ENCODE data around the gene TBC1D16.

The TBC1D16 gene, protein sequence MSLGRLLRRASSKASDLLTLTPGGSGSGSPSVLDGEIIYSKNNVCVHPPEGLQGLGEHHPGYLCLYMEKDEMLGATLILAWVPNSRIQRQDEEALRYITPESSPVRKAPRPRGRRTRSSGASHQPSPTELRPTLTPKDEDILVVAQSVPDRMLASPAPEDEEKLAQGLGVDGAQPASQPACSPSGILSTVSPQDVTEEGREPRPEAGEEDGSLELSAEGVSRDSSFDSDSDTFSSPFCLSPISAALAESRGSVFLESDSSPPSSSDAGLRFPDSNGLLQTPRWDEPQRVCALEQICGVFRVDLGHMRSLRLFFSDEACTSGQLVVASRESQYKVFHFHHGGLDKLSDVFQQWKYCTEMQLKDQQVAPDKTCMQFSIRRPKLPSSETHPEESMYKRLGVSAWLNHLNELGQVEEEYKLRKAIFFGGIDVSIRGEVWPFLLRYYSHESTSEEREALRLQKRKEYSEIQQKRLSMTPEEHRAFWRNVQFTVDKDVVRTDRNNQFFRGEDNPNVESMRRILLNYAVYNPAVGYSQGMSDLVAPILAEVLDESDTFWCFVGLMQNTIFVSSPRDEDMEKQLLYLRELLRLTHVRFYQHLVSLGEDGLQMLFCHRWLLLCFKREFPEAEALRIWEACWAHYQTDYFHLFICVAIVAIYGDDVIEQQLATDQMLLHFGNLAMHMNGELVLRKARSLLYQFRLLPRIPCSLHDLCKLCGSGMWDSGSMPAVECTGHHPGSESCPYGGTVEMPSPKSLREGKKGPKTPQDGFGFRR

DNA sequence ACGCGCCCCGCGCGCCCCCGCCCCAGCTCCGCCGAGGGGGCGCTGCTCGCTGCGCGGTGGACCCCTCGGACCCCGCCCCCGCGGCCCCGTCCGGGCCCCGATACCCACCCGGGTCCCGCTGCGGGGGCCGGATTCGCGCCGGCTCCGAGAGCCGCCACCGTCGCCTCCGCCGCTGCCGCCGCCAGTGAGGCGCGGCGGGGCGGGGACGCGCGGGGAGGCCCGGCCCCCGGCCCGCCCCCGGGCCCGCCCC, at the start of gene TBC1D16:
Gene TBC1D16, minus strand, starts transcription at position 186 of the 250 bp plus-strand sequence. CDS start 22,325 bp downstream, outside the sequence.
- DNase-seq (ENCODE audit: low read depth), result no peak

DNA sequence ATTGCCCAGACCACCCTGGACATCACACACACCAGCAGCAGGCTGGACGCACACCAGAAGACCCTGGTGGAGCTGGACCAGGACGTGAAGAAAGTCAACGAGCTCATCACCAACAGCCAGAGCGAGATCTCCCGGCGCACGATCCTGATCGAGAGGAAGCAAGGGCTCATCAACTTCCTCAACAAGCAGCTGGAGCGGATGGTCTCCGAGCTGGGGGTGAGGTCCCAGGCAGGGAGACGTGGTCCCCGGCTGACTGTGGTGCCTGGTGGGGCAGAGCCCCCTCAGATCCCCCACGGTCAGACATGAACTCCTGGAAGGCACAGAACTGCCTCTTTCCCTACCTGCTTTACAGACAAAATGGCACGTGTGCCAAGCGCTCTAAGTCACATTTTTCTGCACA, 49.1 kb upstream of the TBC1D16 start:
- no peak for DNase-seq (ENCODE audit: low read depth)

DNA sequence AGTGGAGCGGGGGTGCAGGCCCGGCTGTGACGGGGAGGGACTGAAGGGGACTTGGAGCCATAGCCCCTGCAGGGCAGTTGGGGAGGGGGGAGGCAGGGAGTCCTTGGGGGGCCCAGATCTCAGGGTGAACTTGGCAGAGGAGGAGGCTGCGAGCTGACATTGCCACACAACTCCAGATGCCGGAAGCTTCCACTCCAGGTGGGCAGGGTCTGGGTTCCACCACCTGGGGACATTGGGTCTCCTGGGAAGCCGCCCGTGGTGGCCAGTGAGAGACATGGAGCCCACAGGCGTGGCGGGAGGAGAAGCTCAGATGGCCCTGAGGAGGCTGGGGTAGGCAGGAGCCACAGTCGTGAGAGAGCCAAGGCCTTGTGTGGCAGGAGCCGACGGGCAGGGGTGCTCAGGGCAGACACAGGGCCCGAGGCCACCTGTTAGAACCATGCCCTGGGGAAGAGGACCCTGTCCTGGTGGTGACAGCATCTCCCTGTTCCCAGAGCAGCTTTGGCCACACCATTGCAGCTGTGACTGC, 47.5 kb upstream of the TBC1D16 start:
- no peak for DNase-seq (ENCODE audit: low read depth)

DNA sequence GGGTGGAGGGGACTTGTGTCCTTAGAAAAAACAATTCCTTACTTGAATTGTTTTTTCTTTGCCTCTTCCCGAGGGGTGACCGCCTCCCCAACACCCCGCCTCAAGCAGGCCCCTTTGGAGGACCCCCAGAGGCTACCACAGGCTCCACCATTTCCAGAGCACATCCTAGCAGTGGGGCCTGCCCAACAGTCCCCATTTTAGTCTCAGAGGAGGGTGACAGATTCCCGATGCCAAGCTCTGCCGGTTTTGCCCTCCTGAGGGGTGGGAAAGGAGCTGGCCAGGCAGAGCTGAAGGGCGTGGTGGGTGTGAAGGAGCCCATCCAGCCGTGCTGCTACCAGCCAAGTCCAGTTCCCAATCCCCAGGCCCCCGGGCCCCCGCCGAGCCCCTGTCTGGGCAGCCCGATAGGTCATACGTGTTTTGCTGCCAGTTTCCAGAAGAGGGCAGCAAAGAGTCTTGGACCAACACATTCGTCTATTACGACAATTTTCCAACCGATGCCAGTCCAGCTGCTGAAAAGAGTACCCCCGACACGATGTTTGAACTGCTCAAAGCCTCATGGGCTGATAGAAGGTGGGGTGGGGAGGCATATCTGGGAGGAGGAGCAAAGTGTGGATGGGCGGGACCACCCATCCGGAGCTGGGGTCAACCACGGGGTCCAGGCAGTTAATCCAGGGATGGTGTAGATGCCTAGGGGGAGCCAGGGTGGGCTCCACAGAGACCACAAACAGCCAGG, 46.9 kb upstream of the TBC1D16 start:
- DNase-seq (ENCODE audit: low read depth), result peak; percentile 29

DNA sequence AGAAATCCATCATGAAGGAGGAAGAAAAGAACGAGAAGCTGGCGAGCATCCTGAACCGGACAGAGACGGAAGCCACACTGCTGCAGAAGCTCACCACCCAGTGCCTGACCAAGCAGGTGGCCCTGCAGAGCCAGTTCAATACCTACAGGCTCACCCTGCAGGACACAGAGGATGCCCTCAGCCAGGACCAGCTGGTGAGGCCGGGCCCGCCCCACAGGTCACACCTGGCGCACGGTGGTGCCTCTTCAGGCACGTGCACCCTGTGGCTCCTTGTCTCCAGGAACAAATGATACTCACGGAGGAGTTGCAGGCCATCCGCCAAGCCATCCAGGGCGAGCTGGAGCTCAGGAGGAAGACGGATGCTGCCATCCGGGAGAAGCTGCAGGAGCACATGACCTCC, 45.9 kb upstream of the TBC1D16 start:
- DNase-seq (ENCODE audit: low read depth), result no peak

DNA sequence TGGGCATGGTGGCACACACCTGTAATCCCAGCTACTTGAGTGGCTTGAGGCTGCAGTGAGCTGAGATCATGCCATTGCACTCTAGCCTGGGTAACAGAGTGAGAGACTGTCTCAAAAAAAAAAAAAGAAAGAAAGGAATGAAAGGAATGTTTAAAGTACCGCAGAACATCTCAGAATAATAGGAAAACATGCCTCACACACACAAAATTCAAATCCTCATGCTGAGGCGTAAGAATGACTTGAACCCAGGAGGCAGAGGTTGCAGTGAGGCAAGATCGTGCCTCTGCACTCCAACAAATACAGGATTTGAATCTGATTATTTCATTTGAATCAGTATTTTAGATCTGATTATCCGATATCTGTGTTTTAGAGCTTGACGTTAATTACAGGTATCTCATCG, 44.4 kb upstream of the TBC1D16 start:
- DNase-seq (ENCODE audit: low read depth), result no peak

DNA sequence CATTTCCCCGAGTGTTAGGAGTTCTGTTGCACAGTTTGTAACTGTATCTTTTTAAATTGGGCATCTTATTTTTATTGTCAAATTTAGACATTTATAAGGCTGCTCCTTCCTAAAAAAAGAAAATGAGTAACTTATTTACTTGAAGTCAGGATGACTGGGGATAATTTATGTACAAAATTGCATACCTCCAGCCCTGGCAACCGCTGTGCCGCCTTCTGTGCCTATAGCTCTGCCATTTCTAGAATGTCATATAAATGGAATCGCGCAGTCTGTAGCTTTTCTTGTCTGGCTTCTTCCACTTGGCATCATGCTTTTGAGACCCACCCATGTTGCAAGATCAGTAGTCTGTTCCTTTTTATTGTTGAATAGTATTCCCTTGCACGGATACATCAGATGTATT, 36.7 kb upstream of the TBC1D16 start:
- no peak for DNase-seq (ENCODE audit: low read depth)

DNA sequence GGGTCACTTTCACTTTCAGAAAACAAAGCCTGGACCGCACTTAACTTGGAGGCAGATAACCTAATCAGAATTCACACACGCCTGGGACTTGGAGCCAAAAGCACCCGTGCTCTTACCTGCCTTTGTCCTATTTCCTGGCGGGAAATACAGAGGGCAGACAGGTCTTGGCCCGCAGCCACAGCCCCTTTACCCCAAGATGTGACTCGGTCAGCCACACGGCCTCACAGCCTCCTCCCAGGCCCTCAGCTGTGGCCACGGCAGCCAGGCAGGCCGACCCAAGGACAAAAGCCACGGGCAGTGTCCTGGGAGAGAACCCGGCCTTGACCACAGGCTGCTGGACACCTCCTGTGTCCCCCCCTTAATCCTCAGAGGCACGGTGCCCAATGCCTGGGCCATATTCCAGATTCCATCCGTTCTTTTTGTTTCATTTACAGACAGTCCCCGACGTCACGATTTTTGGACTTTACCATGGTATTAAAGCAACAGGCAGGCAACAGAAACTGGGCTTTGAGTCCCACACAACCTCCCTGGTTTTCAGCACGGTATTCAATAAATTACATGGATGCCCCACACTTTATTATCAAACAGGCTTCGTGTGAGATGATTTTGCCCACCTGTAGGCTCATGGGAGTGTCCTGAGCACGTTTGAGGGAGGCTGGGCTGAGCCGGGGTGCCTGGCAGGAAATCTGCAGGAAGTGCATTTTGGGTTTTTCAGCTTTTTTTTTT, 35.6 kb upstream of the TBC1D16 start:
- no peak for DNase-seq (ENCODE audit: low read depth)

DNA sequence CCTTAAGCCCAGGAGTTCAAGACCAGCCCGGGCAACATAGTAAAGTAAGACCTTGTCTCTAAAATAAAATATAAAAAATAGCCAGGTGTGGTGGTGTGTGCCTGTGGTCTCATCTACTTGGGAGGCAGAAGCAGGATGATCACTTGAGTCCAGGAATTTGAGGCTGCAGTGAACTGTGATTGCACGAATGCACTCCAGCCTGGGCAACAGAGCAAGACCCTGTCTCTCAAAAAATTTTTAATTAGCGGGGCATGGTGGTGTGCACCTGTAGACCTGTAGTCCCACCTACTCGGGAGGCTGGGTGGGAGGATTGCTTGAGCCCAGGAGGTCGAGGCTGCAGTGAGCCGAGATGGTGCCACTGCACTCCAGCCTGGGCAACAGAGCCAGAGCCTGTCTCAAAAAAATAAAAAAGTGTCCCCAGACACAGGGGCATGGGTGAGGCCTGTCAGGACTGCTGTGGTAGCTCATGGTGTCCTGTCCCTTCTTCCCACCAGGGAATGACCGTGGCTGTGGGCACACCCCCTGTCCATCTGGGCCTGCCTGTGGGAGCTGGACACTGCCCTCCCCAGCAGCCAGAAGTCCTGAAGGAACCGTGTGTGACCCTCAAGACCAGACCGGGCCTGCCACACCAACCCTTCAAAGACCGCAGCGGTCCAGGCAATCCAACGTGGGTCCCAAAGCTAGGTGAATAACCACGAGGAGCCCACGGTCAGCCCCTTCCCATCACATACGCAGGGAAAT, 34.9 kb upstream of the TBC1D16 start:
- DNase-seq (ENCODE audit: low read depth), result no peak

DNA sequence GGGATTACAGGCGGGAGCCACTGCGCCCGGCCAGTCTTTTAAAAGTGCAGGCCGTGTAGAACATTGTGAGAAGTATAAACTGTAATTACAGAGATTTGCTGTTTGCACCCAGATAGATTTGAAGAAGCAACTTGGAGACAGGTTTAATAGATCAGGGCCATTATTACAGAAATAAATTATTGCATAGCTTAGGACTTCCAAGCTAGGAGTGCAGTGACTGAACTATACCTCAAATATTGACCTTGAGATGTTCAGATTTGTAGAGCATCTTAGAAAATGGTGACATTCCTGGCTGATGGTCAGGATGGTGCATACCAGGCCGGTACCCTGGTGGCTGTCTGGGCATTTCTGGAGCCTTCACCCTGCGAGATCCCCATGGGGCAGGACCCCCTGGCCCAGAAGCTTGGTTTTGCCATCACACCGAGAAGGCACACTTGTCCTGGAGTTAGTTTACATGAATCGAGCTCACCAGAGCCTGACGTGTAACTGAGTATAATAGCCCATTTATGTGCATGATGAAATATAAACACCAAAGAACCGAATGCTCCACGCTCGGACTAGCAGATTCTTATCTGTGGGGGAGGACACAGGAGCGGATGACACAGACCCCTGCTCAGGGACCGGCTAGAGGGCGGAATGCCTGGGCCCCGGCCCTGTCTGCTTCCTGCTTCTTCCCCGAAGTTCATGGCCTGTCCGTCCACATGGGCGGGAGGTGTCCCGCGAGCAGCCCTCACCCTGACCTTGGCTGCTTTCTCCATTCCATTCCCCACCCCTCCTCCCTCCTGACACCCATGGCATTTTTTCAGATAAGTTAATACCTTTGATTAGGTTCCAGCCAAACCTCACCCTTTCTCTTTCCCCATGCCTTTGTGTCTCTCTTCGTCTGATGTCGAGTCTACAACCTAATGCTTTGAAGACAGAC, 32.9 kb upstream of the TBC1D16 start:
- no peak for DNase-seq (ENCODE audit: low read depth)

DNA sequence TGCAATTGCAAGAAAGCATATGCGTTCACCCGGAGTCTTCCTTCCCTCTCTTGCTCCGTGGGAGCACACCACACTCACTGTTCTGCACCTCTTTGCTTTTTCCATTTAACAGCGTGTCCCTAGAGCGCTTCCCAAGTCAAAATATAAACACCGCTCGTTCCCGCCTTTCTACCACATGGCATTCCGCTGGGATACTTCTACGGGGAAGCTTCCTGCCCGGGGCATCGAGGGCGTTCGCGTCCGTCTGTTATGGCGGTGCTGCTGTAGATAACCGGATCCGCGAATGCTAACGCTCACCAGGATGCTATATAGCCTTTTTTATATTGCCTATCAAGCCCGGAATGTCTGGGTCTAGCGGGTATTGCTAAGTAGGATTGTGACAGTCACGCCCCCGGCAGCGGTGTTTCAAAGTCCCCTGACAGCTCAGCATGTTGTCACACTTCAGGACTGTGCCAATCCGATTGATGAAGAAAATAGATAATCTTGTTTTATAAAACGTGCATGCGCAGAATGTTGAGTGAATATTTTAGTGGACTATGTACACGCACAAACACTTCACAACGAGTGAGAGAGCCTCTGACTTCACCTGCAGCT, 31.8 kb upstream of the TBC1D16 start:
- DNase-seq (ENCODE audit: low read depth), result no peak

DNA sequence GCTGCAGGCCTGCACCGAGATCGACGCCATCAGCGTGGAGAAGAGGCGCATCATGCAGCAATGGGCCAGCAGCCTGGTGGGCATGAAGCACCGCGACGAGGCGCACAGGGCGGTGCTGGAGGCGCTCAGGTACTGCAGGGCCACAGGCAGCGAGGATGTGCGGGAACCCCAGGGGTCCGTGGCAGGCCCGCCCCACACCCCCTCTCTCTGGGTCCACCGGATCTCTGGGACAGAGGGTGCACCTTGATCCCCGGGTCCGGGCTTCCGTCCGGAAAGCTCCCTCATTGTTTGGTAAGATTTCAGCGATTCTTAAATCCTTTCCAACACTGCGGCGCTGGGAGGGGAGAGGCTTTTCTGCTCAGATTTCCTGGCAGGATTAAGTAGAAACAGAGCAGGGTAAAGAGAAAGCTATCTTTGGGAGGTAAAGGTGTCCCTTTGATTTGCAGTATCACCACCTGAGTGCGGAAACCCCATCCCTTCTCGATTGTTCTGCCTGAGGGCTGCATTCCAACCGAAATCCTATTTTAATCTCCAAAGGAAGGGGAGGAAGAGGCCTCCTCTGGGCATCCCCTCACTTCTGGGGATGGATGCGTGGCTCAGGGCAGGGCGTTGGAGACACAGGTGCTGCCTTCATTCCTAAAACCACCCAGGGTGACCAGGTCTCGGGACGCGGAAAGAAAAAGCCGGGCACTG, 30.0 kb upstream of the TBC1D16 start:
- DNase-seq (ENCODE audit: low read depth), result no peak

DNA sequence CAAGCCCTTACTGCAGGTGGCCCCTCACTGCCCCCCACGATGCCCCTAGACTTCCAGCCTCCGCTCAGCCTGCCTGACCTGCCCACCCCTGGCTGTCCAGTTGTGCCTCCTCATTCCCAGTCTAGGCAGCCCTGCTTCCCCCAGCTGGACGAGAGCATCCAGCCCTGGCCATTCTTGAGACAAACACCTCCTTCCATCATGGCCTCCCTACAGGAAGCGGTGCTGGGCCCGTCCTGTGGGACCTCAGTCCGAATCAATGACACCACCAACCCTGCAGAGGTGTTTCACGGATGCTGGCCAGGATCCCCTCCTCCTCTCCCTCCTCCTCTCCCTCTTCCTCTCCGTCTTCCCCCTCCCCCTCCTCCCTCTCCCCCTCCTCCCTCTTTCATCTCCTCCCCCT, 29.0 kb upstream of the TBC1D16 start:
- no peak for DNase-seq (ENCODE audit: low read depth)

DNA sequence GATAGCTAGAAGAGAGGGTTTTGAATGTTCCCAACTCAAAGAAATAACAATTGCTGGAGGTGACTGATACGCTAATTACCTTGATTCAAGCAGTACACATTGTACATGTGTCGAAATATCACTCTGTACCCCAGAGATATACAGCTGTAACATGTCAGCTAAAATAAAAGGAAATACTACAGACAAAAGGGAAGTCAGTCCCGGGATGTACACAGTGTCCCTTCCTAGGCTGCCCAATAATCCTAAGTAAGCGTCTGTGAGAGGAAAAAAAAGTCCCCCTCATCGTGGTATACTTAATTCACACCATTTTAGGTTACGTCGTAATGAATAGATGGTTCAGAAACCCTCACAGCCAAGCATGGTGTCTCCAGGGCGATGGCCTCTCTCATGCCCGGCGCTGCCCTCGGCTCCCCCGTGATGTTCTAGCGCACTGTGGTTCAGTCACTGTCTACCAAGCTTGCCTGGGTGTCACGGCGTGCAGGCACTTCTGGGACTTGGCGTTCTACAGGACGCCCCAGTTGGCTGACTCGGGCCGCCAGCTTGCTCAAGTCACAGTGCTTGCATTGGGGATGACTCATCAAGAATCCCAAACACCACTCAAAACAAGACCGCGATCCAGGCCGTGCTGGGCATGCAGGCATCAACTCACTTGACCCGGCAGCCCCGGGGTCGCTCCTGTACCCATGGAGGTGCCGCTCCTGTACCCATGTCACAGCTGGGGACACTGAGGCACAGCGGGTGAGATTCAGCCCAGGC, 28.3 kb upstream of the TBC1D16 start:
- DNase-seq (ENCODE audit: low read depth), result no peak

DNA sequence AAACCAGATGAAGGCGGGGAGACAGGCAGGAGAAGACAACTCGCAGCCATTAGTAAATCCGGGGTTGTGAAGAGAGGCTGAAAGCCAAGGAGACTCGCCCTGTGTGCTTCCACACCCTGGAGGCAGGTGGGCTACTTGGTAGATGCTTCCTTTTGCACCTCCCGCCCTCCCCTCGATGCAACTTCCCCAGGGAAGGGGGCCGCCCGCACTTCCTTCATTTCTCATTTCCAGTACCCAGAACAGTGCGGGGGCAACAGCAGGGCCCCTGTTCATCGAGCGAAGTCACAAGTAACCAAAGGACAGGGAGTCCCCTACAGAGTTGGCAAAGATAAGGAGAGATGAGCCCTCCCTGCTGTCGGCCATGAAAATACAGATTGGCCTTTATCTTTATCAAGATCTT, 25.7 kb upstream of the TBC1D16 start:
- no peak for DNase-seq (ENCODE audit: low read depth)

DNA sequence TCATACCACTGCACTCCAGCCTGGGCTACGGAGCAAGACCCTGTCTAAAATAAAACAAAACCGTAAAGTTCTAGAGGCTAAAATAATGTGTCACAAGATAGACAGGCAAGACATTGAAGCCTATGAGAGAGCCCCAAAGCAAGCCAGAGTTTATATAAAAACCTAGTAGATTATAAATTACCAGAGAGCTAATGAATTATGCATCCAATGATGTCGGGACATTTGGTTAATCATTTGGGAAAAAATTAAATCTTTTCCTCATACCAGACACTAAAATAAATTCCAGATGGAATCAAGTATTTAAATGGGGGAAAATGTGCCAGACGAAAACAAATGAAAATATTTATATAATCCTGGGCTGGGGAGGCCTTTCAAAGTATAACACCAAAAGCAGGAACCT, 25.0 kb upstream of the TBC1D16 start:
- DNase-seq (ENCODE audit: low read depth), result no peak

DNA sequence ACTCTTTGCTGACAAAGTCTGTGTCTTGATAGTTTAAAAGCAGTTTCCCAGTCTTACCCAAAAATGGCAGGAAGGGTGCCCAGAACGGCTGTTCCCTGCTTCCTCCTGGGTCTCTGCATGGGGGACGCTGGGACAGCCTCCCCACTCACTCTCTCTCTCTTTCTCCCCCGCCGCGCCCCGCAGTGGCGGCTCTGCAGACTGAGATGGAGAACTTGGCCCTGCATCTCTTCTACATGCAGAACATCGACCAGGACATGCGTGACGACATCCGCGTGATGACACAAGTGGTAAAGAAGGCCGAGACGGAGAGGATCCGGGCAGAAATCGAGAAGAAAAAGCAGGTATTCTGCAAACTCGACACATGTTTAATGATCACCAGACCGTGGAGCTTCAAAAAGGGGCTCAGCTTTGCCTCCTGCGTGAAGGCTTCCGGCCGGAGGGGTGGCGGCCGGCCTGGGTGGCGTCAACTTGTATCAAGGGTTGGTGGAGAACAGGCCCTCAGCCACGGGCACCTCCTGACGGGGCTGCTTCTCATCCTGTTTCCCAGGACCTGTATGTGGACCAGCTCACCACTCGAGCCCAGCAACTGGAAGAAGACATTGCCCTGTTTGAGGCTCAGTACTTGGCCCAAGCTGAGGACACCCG, 22.8 kb upstream of the TBC1D16 start:
- no peak for DNase-seq (ENCODE audit: low read depth)

DNA sequence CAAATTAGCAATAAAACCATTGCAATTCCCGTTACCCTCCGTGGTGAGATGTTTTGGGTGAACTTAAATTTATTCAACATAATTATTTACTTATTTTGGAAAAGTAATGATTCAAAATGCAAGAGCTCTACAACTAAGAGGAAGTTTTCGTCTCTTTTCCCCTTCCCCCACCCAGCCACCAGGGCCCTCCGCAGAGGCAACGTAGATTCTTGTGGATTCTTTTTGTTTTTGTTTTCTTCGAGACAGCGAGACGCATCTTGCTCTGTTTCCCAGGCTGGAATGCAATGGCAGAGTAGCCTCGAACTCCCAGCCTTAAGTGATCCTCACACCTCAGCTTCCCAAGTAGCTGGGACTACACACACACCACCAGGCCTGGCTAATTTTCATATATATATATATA, 19.9 kb upstream of the TBC1D16 start:
- no peak for DNase-seq (ENCODE audit: low read depth)

Data from activated T-helper 9 cell treated with anti-CD3 and anti-CD28 coated beads, Interleukin-2, amount 50 U/mL, for 16 hours (primary cell).